Measurements from ENCODE around the gene ZDHHC14.
"Not testable (repeated sequence)": the region's sequence is repeated elsewhere in the genome, so short reads cannot be mapped to it uniquely, and the experiment has no call there.

GRCh38 chr6:157337276-157337675 lies 43.7 kb upstream of the ZDHHC14 start:
- TF ChIP-seq POLR2A (IDR thresholded peaks at IDR 0.05; ENCODE audit: low read length); GATA1 (IDR thresholded peaks at IDR 0.05; ENCODE audit: low read depth, low read length): not testable (repeated sequence)
